ENCODE data around the gene MCMBP.

The MCMBP gene

DNA sequence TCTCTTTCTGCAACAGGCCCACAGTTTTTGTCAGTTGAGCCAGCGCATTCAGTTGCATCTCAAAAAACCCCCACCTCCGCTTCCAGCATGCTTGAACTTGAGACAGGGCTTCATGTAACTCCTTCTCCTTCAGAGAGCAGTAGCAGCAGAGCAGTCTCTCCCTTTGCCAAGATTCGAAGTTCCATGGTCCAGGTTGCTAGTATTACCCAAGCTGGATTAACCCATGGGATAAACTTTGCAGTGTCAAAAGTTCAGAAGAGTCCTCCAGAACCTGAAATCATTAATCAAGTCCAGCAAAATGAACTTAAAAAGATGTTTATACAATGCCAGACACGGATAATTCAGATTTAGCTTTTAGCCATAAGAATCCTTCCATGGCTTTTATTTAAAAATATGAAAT is 45.2 kb downstream of the MCMBP start:
- no peak overlapping the region for H3K9ac ChIP-seq (ENCODE audit: low read depth, low read length)
- H3K36me3 ChIP-seq (ENCODE audit: control insufficient read depth, insufficient read depth, low read length), result peaks cover 99% of the 10 kb centered on the region
- no peaks in the 10 kb centered on the region for H3K27me3 ChIP-seq (ENCODE audit: control insufficient read depth, insufficient read depth, low read length)
- no peak overlapping the region for H3K4me3 ChIP-seq (ENCODE audit: low read depth, low read length)
- H3K27ac ChIP-seq (ENCODE audit: low read depth, low read length), result no peak overlapping the region
- H3K4me1 ChIP-seq (ENCODE audit: control insufficient read depth, insufficient read depth, low read length), result no peaks in the 10 kb centered on the region
- H3K9me3 ChIP-seq (ENCODE audit: control insufficient read depth, insufficient read depth, low read length), result no peaks in the 10 kb centered on the region

DNA sequence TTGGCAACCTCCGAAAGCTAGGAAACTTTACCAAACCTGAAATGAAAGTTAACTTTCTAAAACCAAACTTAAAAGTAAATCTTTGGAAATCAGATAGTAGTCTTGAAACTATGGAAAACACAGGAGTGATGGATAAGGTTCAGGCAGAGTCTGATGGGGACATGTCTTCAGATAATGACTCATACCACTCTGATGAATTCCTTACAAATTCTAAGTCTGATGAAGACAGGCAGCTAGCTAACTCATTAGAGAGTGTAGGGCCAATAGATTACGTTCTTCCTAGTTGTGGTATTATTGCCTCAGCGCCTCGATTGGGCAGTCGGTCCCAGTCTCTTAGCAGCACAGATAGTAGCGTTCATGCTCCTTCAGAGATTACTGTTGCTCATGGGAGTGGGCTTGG is 45.9 kb downstream of the MCMBP start:
- no peak overlapping the region for H3K9ac ChIP-seq (ENCODE audit: low read depth, low read length)
- H3K9me3 ChIP-seq (ENCODE audit: control insufficient read depth, insufficient read depth, low read length), result no peaks in the 10 kb centered on the region
- H3K4me3 ChIP-seq (ENCODE audit: low read depth, low read length), result no peak overlapping the region
- H3K27ac ChIP-seq (ENCODE audit: low read depth, low read length), result no peak overlapping the region
- H3K4me1 ChIP-seq (ENCODE audit: control insufficient read depth, insufficient read depth, low read length), result no peaks in the 10 kb centered on the region
- peaks cover 97% of the 10 kb centered on the region for H3K36me3 ChIP-seq (ENCODE audit: control insufficient read depth, insufficient read depth, low read length)
- no peaks in the 10 kb centered on the region for H3K27me3 ChIP-seq (ENCODE audit: control insufficient read depth, insufficient read depth, low read length)

DNA sequence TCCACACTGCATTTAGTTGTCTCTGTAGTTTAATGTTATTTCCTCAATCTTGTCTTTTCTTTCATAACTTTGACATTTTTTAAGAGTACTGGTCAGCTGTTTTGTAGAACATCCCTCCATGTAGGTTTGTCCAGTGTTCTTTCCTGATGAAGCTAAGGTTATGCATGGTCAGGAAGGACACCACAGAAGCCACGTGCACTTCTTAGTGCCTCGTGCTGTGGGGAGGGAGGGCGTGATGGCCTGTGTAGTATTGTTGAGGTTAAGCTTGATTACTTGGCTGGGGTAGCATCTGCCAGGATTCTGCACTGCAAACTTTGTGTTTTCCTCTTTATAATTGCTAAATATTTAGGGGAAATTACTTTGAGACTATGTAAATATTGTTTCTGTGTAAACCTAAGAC is 48.3 kb downstream of the MCMBP start:
- H3K9me3 ChIP-seq (ENCODE audit: control insufficient read depth, insufficient read depth, low read length), result no peaks in the 10 kb centered on the region
- peaks cover 4% of the 10 kb centered on the region for H3K4me1 ChIP-seq (ENCODE audit: control insufficient read depth, insufficient read depth, low read length)
- H3K4me3 ChIP-seq (ENCODE audit: low read depth, low read length), result no peak overlapping the region
- no peak overlapping the region for H3K9ac ChIP-seq (ENCODE audit: low read depth, low read length)
- H3K27me3 ChIP-seq (ENCODE audit: control insufficient read depth, insufficient read depth, low read length), result no peaks in the 10 kb centered on the region
- H3K36me3 ChIP-seq (ENCODE audit: control insufficient read depth, insufficient read depth, low read length), result peaks cover 72% of the 10 kb centered on the region
- H3K27ac ChIP-seq (ENCODE audit: low read depth, low read length), result no peak overlapping the region

DNA sequence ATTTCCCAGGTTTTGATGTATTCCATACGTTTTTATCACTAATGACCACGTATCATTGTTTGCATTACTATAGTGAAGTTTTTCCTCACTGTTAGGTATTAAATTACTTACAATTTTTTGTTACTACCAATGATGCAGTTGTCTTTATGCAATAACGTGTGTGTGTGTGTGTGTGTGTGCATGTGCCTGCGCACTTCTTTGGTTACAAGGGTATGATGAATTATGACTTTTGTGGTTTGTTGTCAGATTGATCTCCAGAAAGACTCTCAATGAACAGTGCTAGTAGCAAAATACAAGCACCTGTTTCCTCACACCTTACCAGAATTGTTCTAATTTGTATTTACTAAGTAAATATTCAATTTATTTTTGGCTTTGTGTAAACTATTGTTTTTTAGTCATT is 51.5 kb downstream of the MCMBP start:
- no peak overlapping the region for H3K27ac ChIP-seq (ENCODE audit: low read depth, low read length)
- H3K9ac ChIP-seq (ENCODE audit: low read depth, low read length), result no peak overlapping the region
- H3K4me3 ChIP-seq (ENCODE audit: low read depth, low read length), result peak overlapping the region; percentile 81
- no peaks in the 10 kb centered on the region for H3K9me3 ChIP-seq (ENCODE audit: control insufficient read depth, insufficient read depth, low read length)
- no peaks in the 10 kb centered on the region for H3K27me3 ChIP-seq (ENCODE audit: control insufficient read depth, insufficient read depth, low read length)
- H3K4me1 ChIP-seq (ENCODE audit: control insufficient read depth, insufficient read depth, low read length), result peaks cover 14% of the 10 kb centered on the region
- peaks cover 41% of the 10 kb centered on the region for H3K36me3 ChIP-seq (ENCODE audit: control insufficient read depth, insufficient read depth, low read length)

DNA sequence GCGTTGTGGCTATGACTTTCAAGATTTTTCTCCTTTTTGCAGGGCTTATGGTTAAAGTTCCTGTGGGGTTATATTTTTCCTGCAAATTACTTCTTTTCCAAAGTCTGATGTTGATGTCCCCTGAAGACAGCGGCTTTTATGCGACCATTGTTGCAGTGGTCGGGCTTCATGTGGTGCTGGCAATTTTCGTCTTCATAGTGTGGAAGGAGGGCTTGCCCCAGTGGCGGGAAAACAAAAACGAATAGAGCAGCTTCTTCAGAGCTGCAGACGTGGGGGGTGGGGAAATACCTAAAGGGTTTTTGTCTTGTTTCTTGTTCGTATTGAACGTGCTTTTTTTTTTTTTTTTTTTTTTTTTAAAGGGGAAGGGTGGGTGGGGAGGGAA is 53.8 kb downstream of the MCMBP start:
- H3K27me3 ChIP-seq (ENCODE audit: control insufficient read depth, insufficient read depth, low read length), result no peaks in the 10 kb centered on the region
- peak overlapping the region; percentile 95 for H3K27ac ChIP-seq (ENCODE audit: low read depth, low read length)
- peaks cover 14% of the 10 kb centered on the region for H3K4me1 ChIP-seq (ENCODE audit: control insufficient read depth, insufficient read depth, low read length)
- peak overlapping the region; percentile 81 for H3K4me3 ChIP-seq (ENCODE audit: low read depth, low read length)
- H3K9ac ChIP-seq (ENCODE audit: low read depth, low read length), result peak overlapping the region; percentile 79
- no peaks in the 10 kb centered on the region for H3K9me3 ChIP-seq (ENCODE audit: control insufficient read depth, insufficient read depth, low read length)
- peaks cover 26% of the 10 kb centered on the region for H3K36me3 ChIP-seq (ENCODE audit: control insufficient read depth, insufficient read depth, low read length)

DNA sequence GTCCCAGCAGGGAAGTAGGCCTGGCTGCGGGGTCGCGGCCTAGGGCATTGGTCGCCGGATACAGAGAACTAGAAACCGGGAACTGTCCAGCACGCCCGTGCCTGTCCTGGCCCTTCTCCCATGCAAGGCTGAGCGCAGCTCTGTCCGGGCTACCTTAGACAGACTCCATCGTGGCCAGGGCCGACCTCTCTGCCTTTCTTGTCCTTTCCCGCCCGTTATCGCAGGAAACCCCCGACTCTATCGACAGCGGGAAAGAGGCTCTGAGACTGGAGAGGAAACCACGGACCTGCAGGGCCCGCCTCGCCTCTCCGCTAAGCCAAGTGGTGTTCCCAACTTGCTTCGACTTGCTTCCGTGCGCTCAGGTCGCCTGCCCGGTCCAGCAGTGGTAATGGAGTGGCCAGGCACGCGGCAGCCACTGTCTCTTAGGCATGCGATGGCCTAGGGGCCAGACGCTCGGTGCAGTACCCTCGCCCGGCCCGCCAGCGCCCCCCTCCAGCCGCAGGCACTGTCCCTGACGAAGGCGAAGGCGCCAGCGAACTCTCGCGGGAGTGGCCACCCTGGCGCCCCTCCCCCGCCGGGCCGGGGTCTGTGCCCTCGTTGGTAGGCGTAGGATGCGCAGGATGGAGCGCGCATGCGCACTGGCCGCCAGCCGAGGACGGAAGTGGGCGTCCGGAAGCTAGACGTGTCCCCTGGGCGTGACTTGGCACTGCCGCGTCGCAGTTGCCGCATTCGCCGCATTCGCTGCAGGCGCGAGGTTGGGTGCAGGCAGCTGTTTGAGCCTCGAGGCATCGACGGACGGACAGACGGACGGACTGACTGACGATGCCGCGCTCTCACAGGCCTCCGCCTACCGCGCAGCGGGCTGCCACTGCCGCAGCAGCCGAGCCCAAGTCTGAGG is 54.4 kb downstream of the MCMBP start:
- Histone ChIP-seq H3K27me3 (ENCODE audit: control insufficient read depth, insufficient read depth, low read length) (no peaks in the 10 kb centered on the region), H3K27ac (ENCODE audit: low read depth, low read length) (peak overlapping the region; percentile 95), H3K4me1 (ENCODE audit: control insufficient read depth, insufficient read depth, low read length) (peaks cover 14% of the 10 kb centered on the region), H3K9ac (ENCODE audit: low read depth, low read length) (peak overlapping the region; percentile 79), H3K36me3 (ENCODE audit: control insufficient read depth, insufficient read depth, low read length) (peaks cover 19% of the 10 kb centered on the region), H3K9me3 (ENCODE audit: control insufficient read depth, insufficient read depth, low read length) (no peaks in the 10 kb centered on the region), H3K4me3 (ENCODE audit: low read depth, low read length) (peak overlapping the region; percentile 81)

DNA sequence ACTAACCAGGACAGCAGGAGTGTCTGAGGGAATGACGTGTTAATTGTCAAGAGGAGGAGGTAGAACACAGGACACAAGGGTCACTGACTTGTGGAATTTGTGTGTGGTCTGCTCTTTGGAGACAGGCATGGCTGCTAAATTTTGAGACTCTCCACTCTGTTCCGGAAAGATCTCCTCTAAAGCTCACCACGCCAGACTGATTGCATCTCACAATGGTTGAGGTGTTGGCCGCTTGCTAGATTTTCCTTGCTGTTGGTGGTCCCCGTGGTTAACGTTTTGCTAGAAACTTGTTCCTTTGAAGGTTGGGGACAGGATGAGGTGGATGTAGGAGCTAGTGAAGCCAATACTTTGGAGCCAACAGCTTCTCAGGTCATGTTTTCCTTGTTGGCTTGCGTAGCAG is 57.0 kb downstream of the MCMBP start:
- Histone ChIP-seq H3K4me3 (ENCODE audit: low read depth, low read length) (no peak overlapping the region), H3K27me3 (ENCODE audit: control insufficient read depth, insufficient read depth, low read length) (no peaks in the 10 kb centered on the region), H3K4me1 (ENCODE audit: control insufficient read depth, insufficient read depth, low read length) (peaks cover 14% of the 10 kb centered on the region), H3K9me3 (ENCODE audit: control insufficient read depth, insufficient read depth, low read length) (no peaks in the 10 kb centered on the region), H3K36me3 (ENCODE audit: control insufficient read depth, insufficient read depth, low read length) (peaks cover 13% of the 10 kb centered on the region), H3K27ac (ENCODE audit: low read depth, low read length) (no peak overlapping the region), H3K9ac (ENCODE audit: low read depth, low read length) (no peak overlapping the region)

DNA sequence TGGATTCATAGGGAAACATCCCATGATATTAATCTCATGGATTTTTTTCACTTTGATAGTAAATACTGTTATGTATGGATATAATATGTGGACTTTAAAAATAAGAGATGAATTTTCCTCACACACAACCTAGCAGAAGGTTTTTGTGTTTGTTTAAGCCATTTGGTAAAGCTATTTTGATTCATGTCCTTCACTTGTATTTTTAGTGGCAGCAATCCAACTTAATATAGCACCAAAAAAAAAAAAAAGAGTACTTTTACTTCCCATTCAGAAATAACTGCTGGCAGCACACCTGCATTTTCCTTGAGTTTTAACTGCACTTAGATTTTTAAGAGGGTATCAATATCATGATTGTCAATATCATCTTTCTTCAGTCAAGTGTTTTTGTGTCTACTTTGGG is 60.0 kb downstream of the MCMBP start:
- no peak overlapping the region for H3K4me3 ChIP-seq (ENCODE audit: low read depth, low read length)
- no peaks in the 10 kb centered on the region for H3K27me3 ChIP-seq (ENCODE audit: control insufficient read depth, insufficient read depth, low read length)
- no peak overlapping the region for H3K9ac ChIP-seq (ENCODE audit: low read depth, low read length)
- peaks cover 16% of the 10 kb centered on the region for H3K36me3 ChIP-seq (ENCODE audit: control insufficient read depth, insufficient read depth, low read length)
- H3K9me3 ChIP-seq (ENCODE audit: control insufficient read depth, insufficient read depth, low read length), result no peaks in the 10 kb centered on the region
- H3K27ac ChIP-seq (ENCODE audit: low read depth, low read length), result no peak overlapping the region
- H3K4me1 ChIP-seq (ENCODE audit: control insufficient read depth, insufficient read depth, low read length), result peaks cover 5% of the 10 kb centered on the region

DNA sequence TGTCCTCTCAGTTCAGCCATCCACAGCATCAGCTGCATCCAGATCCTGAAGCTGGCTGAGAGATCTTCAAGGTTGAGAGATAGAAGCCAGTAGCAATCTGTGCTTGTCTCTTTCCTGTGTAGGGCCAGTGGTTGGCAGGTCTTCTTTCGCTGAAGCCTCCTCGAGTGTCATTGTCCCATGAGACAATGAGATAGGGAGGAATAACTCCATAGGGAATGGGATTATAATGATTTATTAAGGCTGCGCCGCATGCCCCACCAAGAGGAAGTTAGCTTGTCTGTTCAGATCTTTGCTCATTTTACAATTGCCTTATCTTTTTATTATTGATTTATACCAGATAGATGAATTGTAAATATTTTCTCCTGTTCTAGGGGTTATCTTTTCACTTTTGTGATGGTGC is 61.5 kb downstream of the MCMBP start:
- no peak overlapping the region for H3K27ac ChIP-seq (ENCODE audit: low read depth, low read length)
- H3K9ac ChIP-seq (ENCODE audit: low read depth, low read length), result no peak overlapping the region
- H3K9me3 ChIP-seq (ENCODE audit: control insufficient read depth, insufficient read depth, low read length), result no peaks in the 10 kb centered on the region
- H3K36me3 ChIP-seq (ENCODE audit: control insufficient read depth, insufficient read depth, low read length), result peaks cover 20% of the 10 kb centered on the region
- no peak overlapping the region for H3K4me3 ChIP-seq (ENCODE audit: low read depth, low read length)
- no peaks in the 10 kb centered on the region for H3K4me1 ChIP-seq (ENCODE audit: control insufficient read depth, insufficient read depth, low read length)
- H3K27me3 ChIP-seq (ENCODE audit: control insufficient read depth, insufficient read depth, low read length), result no peaks in the 10 kb centered on the region

DNA sequence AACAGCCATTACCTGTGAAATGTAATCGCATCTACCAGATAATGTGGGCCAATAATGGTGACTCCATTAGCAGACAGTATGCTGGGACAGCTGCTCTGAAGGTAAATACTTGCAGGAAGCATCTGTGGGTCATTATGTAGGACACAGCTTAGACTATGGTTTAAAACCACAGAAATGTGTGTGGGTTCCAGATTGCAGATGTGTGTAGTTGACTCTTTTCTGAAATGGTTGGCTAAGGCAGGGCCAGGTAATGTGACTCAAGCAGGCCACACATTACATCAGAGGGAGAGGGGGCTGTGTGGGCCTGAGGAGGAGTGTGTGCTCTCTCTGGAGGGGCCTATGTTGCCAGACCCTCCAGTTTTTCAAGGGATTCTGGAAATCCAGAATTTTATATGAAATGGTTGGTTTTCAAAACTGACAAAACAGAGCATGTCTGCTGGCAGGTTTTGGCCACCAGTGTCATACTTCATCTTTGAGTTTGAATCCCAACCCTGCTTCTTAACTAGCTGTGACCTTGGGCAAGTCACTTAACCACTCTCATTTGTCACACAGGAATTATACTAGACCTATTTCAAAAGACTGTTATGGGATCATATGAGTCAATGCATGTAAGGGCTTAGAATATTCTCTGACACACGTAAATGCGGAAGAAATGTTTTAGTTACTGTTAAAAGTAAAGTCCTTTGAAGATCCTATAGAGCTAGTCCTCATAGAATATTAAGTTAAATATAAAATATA is 64.5 kb downstream of the MCMBP start:
- Histone ChIP-seq H3K9ac (ENCODE audit: low read depth, low read length) (no peak overlapping the region), H3K36me3 (ENCODE audit: control insufficient read depth, insufficient read depth, low read length) (peaks cover 24% of the 10 kb centered on the region), H3K27me3 (ENCODE audit: control insufficient read depth, insufficient read depth, low read length) (no peaks in the 10 kb centered on the region), H3K4me1 (ENCODE audit: control insufficient read depth, insufficient read depth, low read length) (no peaks in the 10 kb centered on the region), H3K27ac (ENCODE audit: low read depth, low read length) (no peak overlapping the region), H3K4me3 (ENCODE audit: low read depth, low read length) (no peak overlapping the region), H3K9me3 (ENCODE audit: control insufficient read depth, insufficient read depth, low read length) (no peaks in the 10 kb centered on the region)

Data from HUES48 (cell line).